Measurements from ENCODE around the gene LCN6.
A peak's percentile ranks its signal among the peaks of the same experiment; 100 is the strongest.
"Not testable (repeated sequence)": the region's sequence is repeated elsewhere in the genome, so short reads cannot be mapped to it uniquely, and the experiment has no call there.

LCN6 gene

GRCh38 chr9:136748201-136748600 is at the start of gene LCN6:
Gene LCN6, minus strand, starts transcription at chr9:136748525. Its CDS starts 42 bp downstream, at chr9:136748483.
- no peak for DNase-seq

GRCh38 chr9:136796775-136797347 is 48.5 kb upstream of the LCN6 start:
- DNase-seq: not testable (repeated sequence)

- no peak for DNase-seq
Observed at GRCh38 chr9:136796238-136796774, 48.0 kb upstream of the LCN6 start, which contains the start of gene CCDC183. Gene CCDC183, plus strand, starts transcription at chr9:136796338. Its CDS starts 60 bp downstream, at chr9:136796398.

DNA sequence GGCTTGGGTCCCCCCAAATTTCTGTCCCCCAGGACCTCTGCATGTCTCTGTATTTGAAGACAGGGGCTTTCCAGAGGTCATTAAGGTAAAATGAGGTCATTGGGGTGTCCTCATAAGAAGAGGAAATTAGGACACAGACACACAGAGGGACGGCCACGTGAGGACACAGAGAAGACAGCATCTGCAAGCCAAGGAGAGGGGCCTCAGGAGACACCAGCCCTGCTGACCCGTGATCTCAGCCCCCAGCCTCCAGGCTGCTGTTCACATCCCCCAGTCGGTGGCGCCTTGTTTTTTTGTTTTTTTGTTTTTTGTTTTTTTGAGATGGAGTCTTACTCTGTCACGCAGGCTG is 46.6 kb upstream of the LCN6 start:
- DNase-seq: no peak

- no peak for DNase-seq
Observed at GRCh38 chr9:136794281-136794999, 46.1 kb upstream of the LCN6 start.

- DNase-seq: no peak
Observed at GRCh38 chr9:136793086-136793946, 45.0 kb upstream of the LCN6 start.

DNA sequence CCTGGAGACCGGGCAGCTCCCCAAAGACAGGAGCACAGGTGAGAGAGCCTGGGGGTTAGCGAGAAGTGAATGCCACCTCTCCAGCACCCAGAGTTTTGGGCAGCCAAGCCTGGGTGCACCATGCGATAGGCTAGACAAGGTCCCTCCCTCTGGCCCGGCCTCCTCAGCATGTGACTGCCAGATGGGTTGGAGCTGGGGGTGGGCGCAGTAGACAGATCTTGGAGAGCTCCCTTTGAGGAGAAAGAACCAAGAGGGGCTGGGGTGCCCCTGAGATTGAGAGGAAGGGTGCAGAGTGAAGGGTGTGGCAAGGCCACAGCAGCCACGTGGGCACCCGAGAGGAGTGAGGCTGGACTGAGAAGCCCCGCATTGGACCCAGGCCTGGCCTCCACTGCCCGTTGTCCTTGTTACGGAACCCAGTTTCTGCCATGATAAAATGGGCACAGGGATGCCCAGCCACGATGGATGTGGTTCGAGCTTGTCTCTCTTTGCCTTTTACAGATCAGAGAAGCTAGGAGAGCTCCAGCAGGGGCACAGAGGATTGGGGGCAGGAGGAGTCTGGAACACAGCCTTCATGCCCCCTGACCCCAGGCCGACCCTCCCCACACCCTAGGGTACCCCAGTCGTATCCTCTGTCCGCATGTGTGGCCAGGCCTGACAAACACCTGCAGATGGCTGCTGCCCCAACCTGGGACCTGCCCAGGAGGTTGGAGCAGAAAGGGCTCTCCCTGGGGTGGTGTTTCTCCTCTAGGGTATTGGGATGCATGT is 44.2 kb upstream of the LCN6 start:
- DNase-seq: no peak

- DNase-seq: no peak
Observed at GRCh38 chr9:136791516-136792276, 43.4 kb upstream of the LCN6 start.

GRCh38 chr9:136790640-136791515 is 42.6 kb upstream of the LCN6 start, which contains the start of gene TMEM141:
Gene TMEM141, plus strand, starts transcription at chr9:136791344. Its CDS starts 27 bp downstream, at chr9:136791371.
- DNase-seq: peak; percentile 100

- DNase-seq: no peak
Observed at GRCh38 chr9:136789523-136789937, 41.2 kb upstream of the LCN6 start.

- DNase-seq: not testable (repeated sequence)
Observed at GRCh38 chr9:136788644-136789522, 40.6 kb upstream of the LCN6 start.

DNA sequence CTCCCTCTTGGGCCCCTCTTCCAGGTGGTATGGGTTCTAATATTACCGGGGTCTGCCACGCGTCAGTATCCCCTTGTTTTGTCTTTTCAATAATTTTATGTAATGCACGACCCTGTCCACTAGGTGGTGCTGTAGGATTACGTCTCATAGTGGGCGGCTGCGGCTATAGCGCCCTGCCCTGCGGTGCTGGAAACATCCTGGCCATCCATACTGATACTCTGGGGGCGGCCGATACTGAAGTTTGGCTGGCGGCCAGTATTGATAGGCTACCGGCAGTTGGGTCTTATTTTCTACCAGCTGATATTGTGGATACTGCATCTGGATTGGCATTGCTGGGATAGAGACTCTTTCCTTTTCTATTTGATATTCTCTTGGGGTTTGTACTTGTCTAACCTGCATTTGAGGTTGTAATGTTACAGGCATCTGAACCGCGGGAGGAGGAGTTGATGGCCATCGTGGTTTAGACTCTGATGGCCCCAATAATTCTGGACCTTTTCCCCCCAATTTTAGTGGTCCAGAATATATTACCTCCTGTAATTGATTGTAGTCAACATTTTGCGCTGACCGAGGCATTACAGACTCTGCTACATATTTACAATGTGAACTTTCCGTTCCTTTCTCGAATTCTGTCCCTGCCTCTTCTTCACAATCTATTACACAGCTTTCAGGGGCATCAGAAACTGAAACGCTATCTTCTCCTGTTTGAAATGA is 39.5 kb upstream of the LCN6 start:
- peak; percentile 62 to 65 for DNase-seq

DNA sequence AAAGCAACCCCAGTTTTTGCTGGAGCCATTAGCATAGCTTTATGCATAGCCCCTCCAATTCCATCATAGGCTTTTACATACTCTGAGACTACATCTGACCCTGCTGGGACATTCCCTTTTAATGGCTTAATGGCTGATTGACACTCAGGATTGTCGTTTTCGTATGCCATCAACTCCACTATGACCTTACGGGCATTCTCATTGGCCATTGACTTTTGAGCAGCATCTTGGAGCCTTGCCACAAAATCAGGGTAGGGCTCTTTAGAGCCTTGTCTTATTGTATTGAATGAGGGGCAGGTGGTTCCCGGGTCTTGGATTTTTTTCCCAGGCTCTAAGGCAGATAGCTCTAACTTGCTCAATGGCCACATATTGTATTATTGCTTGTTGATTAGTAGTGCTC is 38.7 kb upstream of the LCN6 start:
- DNase-seq: not testable (repeated sequence)

DNA sequence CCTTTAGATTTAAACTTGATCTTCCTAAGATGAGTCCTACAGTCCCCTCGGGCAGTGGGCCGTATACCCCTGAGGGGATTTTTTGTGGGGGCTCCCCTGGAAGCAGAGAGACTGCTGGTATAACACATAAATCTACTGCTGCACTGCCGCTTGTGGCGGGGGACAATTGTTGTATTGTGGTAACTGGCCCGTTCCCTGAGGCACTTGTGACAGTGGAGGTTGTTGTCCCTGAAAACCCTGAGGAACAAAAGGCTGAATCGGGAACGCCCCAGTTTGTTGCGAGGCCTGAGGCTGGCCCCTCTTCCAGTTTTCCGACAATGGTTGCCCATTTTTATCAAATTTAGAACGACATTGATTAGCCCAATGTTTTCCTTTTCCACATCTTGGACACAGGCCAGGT is 38.1 kb upstream of the LCN6 start:
- DNase-seq: peak; percentile 57 to 60

DNA sequence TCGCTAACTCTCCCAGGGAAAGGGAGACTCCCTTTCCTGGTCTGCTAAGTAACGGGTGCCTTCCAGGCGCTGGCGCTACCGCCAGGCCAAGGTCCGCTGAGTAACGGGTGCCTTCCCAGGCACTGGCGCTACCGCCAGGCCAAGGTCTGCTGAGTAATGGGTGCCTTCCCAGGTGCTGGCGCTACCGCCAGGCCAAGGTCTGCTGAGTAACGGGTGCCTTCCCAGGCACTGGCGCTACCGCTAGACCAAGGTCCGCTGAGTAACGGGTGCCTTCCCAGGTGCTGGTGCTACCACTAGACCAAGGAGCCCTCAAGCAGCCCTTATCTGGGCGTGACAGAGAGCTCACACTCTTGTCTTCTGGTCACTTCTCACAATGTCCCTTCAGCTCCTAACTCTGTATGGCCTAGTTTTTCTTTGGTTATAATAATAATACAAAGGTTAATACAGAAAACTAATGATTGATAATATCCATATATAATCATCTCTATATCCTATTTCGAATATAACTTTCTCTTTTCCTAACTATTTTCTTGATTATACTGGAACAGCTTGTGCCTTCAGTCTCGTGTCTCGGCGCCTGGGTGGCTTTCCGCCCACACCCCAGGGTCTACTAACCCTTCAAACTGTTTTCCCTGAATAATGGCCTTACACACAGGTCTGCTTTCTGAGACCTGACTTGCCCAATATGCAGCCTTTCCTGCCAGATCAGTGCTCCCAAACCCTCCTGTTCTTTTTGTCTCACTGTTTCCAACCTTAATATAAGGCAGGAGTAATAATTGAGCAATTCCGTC is 37.4 kb upstream of the LCN6 start:
- not testable (repeated sequence) for DNase-seq

DNA sequence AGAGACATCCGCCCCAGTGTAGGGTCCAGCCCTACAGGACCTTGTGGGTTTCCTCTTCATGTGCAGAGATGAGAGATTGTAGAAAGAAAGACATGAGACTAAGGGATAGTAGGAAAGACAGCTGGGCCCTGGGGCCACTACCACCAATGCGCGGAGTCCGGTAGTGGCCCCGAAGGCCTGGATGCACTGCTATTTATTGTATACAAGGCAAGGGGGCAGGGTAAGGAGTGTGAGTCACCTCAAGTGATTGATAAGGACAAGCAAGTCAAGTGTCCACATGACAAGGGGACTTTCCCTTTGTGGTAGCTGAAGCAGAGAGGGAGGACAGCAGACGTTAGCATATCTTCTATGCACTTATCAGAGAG is 36.7 kb upstream of the LCN6 start:
- DNase-seq: no peak

- no peak for DNase-seq
Observed at GRCh38 chr9:136784249-136784996, 36.1 kb upstream of the LCN6 start.
